Measurements from ENCODE around the gene CCR8. TPM values are rescaled to one million over a fixed set of nuclear protein-coding genes. Genes with fewer than 3 reads are reported as not detected.

CCR8 gene
- total RNA-seq, 1 experiment from 2014 or later = not detected

Other genes with a start within 250 kb of the CCR8 start
- 47.4 and 58.9 TPM in 2 replicates for gene GORASP1, start 222.1 kb upstream of the CCR8 start, total RNA-seq (2014; rRNA removed)
- 1.2 TPM in 2 replicates for gene TTC21A, start 222.0 kb upstream of the CCR8 start, total RNA-seq (2014; rRNA removed)
- 72.3 and 86.9 TPM in 2 replicates for gene CSRNP1, start 176.1 kb upstream of the CCR8 start, total RNA-seq (2014; rRNA removed)
- gene XIRP1, start 137.1 kb upstream of the CCR8 start, total RNA-seq (2014; rRNA removed) = not detected in 2 replicates
- not detected in 2 replicates for gene CX3CR1, start 49.7 kb upstream of the CCR8 start, total RNA-seq (2014; rRNA removed)
- 29.7 and 32.0 TPM in 2 replicates for gene SLC25A38, start 53.7 kb downstream of the CCR8 start, total RNA-seq (2014; rRNA removed)
- 2,286 and 2,722 TPM in 2 replicates for gene RPSA, start 77.0 kb downstream of the CCR8 start, total RNA-seq (2014; rRNA removed)
- gene MOBP, start 138.0 kb downstream of the CCR8 start, total RNA-seq (2014; rRNA removed) = not detected in 2 replicates

All from PC-3 (cell line).